NCI-H1694 treated with DMSO at 0.1 percent for 48 hours (cell line): Measurements from ENCODE around the gene KLHL13.
"Not testable (repeated sequence)": the region's sequence is repeated elsewhere in the genome, so short reads cannot be mapped to it uniquely, and the experiment has no call there.

Experiments used
- DNase-seq: peaks from one replicate; lab custom pipeline; 2025; lab: John Stamatoyannopoulos, UW

The KLHL13 gene

GRCh38 chrX:117992192-117992723 lies 124.4 kb downstream of the KLHL13 start:
- no peak for DNase-seq

- DNase-seq, result no peak
These were observed 126.2 kb downstream of the KLHL13 start for GRCh38 chrX:117990438-117990837.

- no peak for DNase-seq
These were observed 127.1 kb downstream of the KLHL13 start for GRCh38 chrX:117989512-117989911.

- no peak for DNase-seq
These were observed 129.2 kb downstream of the KLHL13 start for GRCh38 chrX:117987373-117987772.

GRCh38 chrX:117985241-117985640 lies 131.4 kb downstream of the KLHL13 start:
- no peak for DNase-seq

GRCh38 chrX:117982694-117983392 lies 133.8 kb downstream of the KLHL13 start:
- no peak for DNase-seq

GRCh38 chrX:117978402-117978801 lies 138.2 kb downstream of the KLHL13 start:
- no peak for DNase-seq

GRCh38 chrX:117977526-117977925 lies 139.1 kb downstream of the KLHL13 start:
- no peak for DNase-seq

GRCh38 chrX:117973110-117973807 lies 143.4 kb downstream of the KLHL13 start:
- no peak for DNase-seq

- DNase-seq, result no peak
These were observed 143.9 kb downstream of the KLHL13 start for GRCh38 chrX:117972711-117973109.

GRCh38 chrX:117969782-117970181 lies 146.8 kb downstream of the KLHL13 start:
- DNase-seq, result no peak

- no peak for DNase-seq
These were observed 147.3 kb downstream of the KLHL13 start for GRCh38 chrX:117969328-117969727.

GRCh38 chrX:117959045-117959444 lies 157.6 kb downstream of the KLHL13 start:
- DNase-seq, result no peak

- DNase-seq, result no peak
These were observed 159.5 kb downstream of the KLHL13 start for GRCh38 chrX:117957128-117957527.

- DNase-seq, result not testable (repeated sequence)
These were observed 177.3 kb downstream of the KLHL13 start for GRCh38 chrX:117939296-117939695.

GRCh38 chrX:117936118-117936517 lies 180.5 kb downstream of the KLHL13 start:
- no peak for DNase-seq

GRCh38 chrX:117930116-117930515 lies 186.5 kb downstream of the KLHL13 start:
- DNase-seq, result not testable (repeated sequence)

GRCh38 chrX:117919755-117920154 lies 196.9 kb downstream of the KLHL13 start:
- DNase-seq, result no peak

GRCh38 chrX:117910216-117910615 lies 206.4 kb downstream of the KLHL13 start:
- DNase-seq, result no peak

GRCh38 chrX:117898226-117898625 lies 218.4 kb downstream of the KLHL13 start:
- DNase-seq, result no peak

- DNase-seq, result no peak
These were observed 221.2 kb downstream of the KLHL13 start for GRCh38 chrX:117895418-117895817.

GRCh38 chrX:117892469-117892868 lies 224.1 kb downstream of the KLHL13 start:
- DNase-seq, result no peak

GRCh38 chrX:117871796-117872195 lies 244.8 kb downstream of the KLHL13 start:
- no peak for DNase-seq
